Osteoblast (primary cell): ENCODE measurements around the gene EMC9. TPM values are rescaled to one million over a fixed set of nuclear protein-coding genes. Genes with fewer than 3 reads are reported as not detected.

Experiments used
- DNase-seq: peaks from one replicate; pipeline ENCODE4 v3.0.0; 2011; ENCODE audit warnings: low spot score, mixed read lengths; ENCODE audit not compliant: insufficient read length; ENCODE audit errors: missing footprints
- H2AFZ ChIP-seq: 2 replicates; pipeline ENCODE4 v1.6.0; 2011; ENCODE audit warnings: mild to moderate bottlenecking, low read length
- H3K27ac ChIP-seq: 2 replicates; pipeline ENCODE4 v1.5.1; 2011; ENCODE audit warnings: mild to moderate bottlenecking, low read depth, low read length, moderate library complexity
- H3K27me3 ChIP-seq: 2 replicates; pipeline ENCODE4 v1.6.0; 2012; ENCODE audit warnings: mild to moderate bottlenecking, control low read depth, inconsistent platforms, low read length, moderate library complexity; ENCODE audit not compliant: insufficient read depth
- H3K36me3 ChIP-seq: 2 replicates; pipeline ENCODE4 v1.5.1; 2011; ENCODE audit warnings: mild to moderate bottlenecking, low read length, control low read depth, moderate library complexity; ENCODE audit not compliant: insufficient read depth
- H3K4me1 ChIP-seq: 2 replicates; pipeline ENCODE4 v1.5.1; 2011; ENCODE audit warnings: mild to moderate bottlenecking, low read length, control low read depth, moderate library complexity; ENCODE audit not compliant: insufficient read depth
- H3K4me2 ChIP-seq: 2 replicates; pipeline ENCODE4 v1.6.0; 2011; ENCODE audit warnings: mild to moderate bottlenecking, low read length; ENCODE audit not compliant: insufficient read depth
- H3K4me3 ChIP-seq: fragments of 200-600 bp; sonication (generic); 3 replicates; pipeline ENCODE4 v1.5.1; 2012; ENCODE audit warnings: mild to moderate bottlenecking, low read length, inconsistent platforms; ENCODE audit not compliant: insufficient read depth
- H3K79me2 ChIP-seq: 2 replicates; pipeline ENCODE4 v1.6.0; 2012; ENCODE audit warnings: mild to moderate bottlenecking, low read length, control low read depth, inconsistent platforms; ENCODE audit not compliant: insufficient read depth
- H3K9me3 ChIP-seq: 2 replicates; pipeline ENCODE4 v1.5.1; 2011; ENCODE audit warnings: low read depth, low read length, control low read depth
- H4K20me1 ChIP-seq: 2 replicates; pipeline ENCODE4 v1.6.0; 2012; ENCODE audit warnings: mild to moderate bottlenecking, low read length, control low read depth; ENCODE audit not compliant: insufficient read depth
- total RNA-seq: library from RNA; depleted of rRNA; stranded (reverse); fragments of >200 nt; gene quantifications from 2 replicates; pipeline ENCODE4 v1.2.3, GENCODE V29; 2012
- TF ChIP-seq, protein P1 (sequence below): IDR thresholded peaks from 2 replicates; pipeline ENCODE4 v1.5.1; 2011; ENCODE audit warnings: mild to moderate bottlenecking, low read depth, low read length, moderate library complexity; ENCODE audit errors: extremely low read depth

EMC9 gene
- total RNA-seq, 1 donor: 6.9 TPM

DNA sequence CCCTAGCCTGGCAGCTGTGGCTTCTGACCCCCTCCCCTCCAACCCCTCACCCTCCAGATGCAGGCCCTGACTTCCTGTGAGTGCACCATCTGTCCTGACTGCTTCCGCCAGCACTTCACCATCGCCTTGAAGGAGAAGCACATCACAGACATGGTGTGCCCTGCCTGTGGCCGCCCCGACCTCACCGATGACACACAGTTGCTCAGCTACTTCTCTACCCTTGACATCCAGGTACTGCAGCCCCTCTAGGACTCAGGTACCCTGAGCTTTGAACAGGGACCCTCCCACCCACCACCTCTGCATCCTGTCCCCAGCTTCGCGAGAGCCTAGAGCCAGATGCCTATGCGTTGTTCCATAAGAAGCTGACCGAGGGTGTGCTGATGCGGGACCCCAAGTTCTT, 13.7 kb upstream of the EMC9 start:
- H3K4me3 ChIP-seq: no peak overlapping the region
- H3K79me2 ChIP-seq: peaks cover 7% of the 10 kb centered on the region
- DNase-seq: peak; percentile 31
- H4K20me1 ChIP-seq: no peaks in the 10 kb centered on the region
- H3K9me3 ChIP-seq: no peaks in the 10 kb centered on the region
- H2AFZ ChIP-seq: no peak overlapping the region
- H3K4me2 ChIP-seq: no peak overlapping the region
- H3K27ac ChIP-seq: no peak overlapping the region
- TF ChIP-seq, protein P1, sequence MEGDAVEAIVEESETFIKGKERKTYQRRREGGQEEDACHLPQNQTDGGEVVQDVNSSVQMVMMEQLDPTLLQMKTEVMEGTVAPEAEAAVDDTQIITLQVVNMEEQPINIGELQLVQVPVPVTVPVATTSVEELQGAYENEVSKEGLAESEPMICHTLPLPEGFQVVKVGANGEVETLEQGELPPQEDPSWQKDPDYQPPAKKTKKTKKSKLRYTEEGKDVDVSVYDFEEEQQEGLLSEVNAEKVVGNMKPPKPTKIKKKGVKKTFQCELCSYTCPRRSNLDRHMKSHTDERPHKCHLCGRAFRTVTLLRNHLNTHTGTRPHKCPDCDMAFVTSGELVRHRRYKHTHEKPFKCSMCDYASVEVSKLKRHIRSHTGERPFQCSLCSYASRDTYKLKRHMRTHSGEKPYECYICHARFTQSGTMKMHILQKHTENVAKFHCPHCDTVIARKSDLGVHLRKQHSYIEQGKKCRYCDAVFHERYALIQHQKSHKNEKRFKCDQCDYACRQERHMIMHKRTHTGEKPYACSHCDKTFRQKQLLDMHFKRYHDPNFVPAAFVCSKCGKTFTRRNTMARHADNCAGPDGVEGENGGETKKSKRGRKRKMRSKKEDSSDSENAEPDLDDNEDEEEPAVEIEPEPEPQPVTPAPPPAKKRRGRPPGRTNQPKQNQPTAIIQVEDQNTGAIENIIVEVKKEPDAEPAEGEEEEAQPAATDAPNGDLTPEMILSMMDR: no peak
- no peaks in the 10 kb centered on the region for H3K4me1 ChIP-seq
- no peaks in the 10 kb centered on the region for H3K27me3 ChIP-seq
- peaks cover 79% of the 10 kb centered on the region for H3K36me3 ChIP-seq

DNA sequence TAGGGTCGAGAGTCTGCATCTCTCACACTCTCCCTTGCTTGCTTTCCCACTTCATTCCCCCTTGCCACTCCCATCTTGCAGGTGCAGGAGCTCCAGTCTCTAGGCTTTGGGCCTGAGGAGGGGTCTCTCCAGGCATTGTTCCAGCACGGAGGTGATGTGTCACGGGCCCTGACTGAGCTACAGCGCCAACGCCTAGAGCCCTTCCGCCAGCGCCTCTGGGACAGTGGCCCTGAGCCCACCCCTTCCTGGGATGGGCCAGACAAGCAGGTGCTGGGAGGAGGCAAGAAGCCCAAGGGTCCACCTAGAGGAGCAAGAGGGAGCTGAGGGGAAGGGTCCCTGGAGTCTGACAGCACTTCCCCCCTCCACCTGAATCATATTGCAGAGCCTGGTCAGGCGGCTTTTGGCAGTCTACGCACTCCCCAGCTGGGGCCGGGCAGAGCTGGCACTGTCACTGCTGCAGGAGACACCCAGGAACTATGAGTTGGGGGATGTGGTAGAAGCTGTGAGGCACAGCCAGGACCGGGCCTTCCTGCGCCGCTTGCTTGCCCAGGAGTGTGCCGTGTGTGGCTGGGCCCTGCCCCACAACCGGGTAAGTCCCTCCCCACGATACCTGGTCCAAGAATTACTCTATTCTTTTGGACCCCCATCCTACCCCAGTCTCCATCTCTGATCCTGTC, 10.2 kb upstream of the EMC9 start:
- Histone ChIP-seq H4K20me1 (peaks cover 11% of the 10 kb centered on the region), H3K79me2 (peaks cover 33% of the 10 kb centered on the region), H3K4me3 (no peak overlapping the region), H3K36me3 (peaks cover 59% of the 10 kb centered on the region), H3K9me3 (no peaks in the 10 kb centered on the region), H3K27me3 (no peaks in the 10 kb centered on the region), H3K4me1 (peaks cover 9% of the 10 kb centered on the region), H3K27ac (no peak overlapping the region), H3K4me2 (no peak overlapping the region), H2AFZ (no peak overlapping the region)
- no peak for DNase-seq
- TF ChIP-seq, protein P1: no peak

DNA sequence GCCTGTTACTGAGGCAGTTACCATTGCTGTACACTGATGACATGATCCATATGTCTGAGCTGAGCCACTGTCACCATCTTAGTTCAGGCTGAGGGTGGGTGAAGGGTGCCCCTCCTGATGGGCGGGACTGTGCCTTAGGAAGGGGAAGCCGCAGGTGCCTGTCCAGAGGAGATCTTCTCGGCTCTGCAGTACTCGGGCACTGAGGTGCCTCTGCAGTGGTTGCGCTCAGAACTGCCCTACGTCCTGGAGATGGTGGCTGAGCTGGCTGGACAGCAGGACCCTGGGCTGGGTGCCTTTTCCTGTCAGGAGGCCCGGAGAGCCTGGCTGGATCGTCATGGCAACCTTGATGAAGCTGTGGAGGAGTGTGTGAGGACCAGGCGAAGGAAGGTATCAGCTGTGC, 9.6 kb upstream of the EMC9 start:
- TF ChIP-seq, protein P1: no peak
- no peak overlapping the region for H3K4me2 ChIP-seq
- DNase-seq: peak; percentile 32
- no peak overlapping the region for H2AFZ ChIP-seq
- H3K79me2 ChIP-seq: peaks cover 33% of the 10 kb centered on the region
- H3K36me3 ChIP-seq: peaks cover 55% of the 10 kb centered on the region
- no peak overlapping the region for H3K27ac ChIP-seq
- peaks cover 11% of the 10 kb centered on the region for H3K4me1 ChIP-seq
- no peaks in the 10 kb centered on the region for H3K27me3 ChIP-seq
- no peak overlapping the region for H3K4me3 ChIP-seq
- peaks cover 11% of the 10 kb centered on the region for H4K20me1 ChIP-seq
- H3K9me3 ChIP-seq: no peaks in the 10 kb centered on the region

DNA sequence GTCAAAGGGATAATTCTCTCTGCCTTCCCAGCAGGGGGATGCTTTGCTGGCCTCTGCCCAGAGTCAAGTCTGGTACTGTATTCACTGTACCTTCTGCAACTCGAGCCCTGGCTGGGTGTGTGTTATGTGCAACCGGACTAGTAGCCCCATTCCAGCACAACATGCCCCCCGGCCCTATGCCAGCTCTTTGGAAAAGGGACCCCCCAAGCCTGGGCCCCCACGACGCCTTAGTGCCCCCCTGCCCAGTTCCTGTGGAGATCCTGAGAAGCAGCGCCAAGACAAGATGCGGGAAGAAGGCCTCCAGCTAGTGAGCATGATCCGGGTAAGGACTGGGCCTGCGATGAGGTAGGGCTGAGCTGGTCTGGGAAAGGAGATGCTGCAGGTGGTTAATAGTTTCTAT, 9.2 kb upstream of the EMC9 start:
- H3K4me1 ChIP-seq: peaks cover 15% of the 10 kb centered on the region
- no peaks in the 10 kb centered on the region for H3K27me3 ChIP-seq

More for the DNA sequence above, 9.2 kb upstream of the EMC9 start:
- TF ChIP-seq, protein P1: no peak
- Histone ChIP-seq H3K36me3 (peaks cover 51% of the 10 kb centered on the region), H3K27ac (no peak overlapping the region), H4K20me1 (peaks cover 11% of the 10 kb centered on the region), H3K79me2 (peaks cover 35% of the 10 kb centered on the region), H3K4me2 (no peak overlapping the region), H2AFZ (no peak overlapping the region), H3K4me3 (no peak overlapping the region), H3K9me3 (no peaks in the 10 kb centered on the region)
- no peak for DNase-seq
